DMS53 (cell line): Measurements from ENCODE around the gene ABCD1.
A peak's percentile ranks its signal among the peaks of the same experiment; 100 is the strongest.
"Not testable (repeated sequence)": the region's sequence is repeated elsewhere in the genome, so short reads cannot be mapped to it uniquely, and the experiment has no call there.

Source experiments
- DNase-seq: peaks from one replicate; lab custom pipeline; 2025; lab: John Stamatoyannopoulos, UW

ABCD1 gene

GRCh38 chrX:153709726-153710674, 14.7 kb upstream of the ABCD1 start:
- no peak for DNase-seq

DNA sequence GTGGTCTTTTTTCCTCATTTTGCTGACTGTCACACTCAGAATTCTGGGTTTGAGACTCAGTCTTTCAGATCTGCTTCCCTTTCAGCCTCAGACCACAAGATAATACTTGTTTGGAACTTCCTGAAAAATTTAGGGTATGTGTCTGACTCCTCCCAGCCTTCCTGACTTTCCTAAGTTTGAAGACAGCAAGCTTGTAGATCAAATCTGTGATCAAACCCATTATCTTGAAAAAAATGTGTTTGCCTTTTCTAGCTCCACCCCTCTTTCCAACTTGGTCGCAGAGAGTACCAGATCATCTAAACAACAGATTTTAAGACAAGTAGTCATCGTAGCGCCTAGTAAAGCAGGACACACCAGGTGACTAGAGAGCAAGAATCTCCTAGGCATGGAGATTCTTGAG, 10.4 kb upstream of the ABCD1 start:
- no peak for DNase-seq

DNA sequence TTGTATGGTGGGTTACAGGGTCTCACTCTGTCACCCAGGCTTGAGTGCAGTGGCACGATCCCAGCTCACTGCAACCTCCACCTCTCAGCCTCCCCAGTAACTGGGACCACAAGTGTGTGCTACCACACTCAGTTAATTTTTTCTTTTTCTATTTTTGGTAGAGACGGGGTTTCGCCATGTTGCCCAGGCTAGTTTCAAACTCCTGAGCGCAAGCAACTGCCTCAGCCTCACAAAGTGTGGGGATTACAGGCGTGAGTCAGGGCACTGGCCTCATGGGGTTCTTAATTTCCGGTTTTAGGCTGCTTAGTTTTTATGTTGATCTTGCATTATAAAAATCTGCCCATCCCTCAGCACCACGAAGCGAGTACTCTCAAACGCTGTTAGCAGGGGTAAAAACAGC, 7.2 kb upstream of the ABCD1 start:
- no peak for DNase-seq

DNA sequence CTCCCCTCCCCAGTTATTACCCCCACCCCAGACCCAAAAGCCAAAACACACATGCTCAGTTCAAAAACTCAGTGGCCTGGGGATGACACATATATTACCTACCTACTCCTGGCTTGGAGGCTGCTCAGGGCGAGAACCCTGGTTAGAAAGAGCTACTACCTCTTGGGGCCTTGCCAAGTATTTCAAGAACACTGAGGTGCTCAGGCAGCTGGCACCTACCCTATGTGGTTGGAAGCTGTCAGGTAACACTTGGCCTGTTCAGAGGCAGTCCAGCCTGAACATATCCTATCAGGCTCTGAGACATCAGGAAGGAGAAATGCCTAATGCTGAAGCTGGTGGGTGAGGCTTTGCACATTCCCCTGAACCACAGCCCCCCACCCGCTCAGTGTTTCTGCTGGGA, 5.4 kb upstream of the ABCD1 start:
- no peak for DNase-seq

GRCh38 chrX:153719701-153720100, 5.0 kb upstream of the ABCD1 start:
- DNase-seq = no peak

DNA sequence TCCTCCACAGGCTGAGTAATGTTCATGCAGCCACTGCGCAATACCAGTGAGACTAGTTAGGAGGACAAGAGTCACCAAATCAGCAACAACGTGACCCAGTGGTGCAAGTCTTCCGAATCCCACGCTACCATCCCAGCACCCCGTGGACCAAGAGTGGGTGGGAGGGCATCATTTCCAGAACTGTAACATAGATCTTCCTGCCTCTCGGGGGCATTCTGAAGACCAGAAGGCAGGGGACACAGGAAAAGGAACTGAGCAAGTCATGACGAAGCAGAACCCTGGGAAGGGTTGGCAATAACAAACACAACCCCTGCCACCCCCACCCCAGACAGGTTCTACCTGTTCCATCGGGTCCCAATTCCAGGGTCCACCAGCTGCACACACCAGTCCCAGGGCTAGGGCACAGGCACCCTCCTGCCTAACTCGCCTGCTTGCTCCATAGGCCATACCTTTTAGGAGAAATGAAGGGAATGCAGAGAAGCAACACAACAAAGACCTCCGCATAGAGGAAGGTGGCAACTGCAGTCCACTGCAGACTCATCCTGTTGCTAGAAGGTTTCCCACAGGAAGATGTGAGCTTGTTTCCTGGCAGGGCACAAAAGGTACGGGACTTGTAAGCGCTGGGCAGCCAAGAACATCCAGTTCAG, 1.8 kb upstream of the ABCD1 start:
- DNase-seq = peak; percentile 52

DNA sequence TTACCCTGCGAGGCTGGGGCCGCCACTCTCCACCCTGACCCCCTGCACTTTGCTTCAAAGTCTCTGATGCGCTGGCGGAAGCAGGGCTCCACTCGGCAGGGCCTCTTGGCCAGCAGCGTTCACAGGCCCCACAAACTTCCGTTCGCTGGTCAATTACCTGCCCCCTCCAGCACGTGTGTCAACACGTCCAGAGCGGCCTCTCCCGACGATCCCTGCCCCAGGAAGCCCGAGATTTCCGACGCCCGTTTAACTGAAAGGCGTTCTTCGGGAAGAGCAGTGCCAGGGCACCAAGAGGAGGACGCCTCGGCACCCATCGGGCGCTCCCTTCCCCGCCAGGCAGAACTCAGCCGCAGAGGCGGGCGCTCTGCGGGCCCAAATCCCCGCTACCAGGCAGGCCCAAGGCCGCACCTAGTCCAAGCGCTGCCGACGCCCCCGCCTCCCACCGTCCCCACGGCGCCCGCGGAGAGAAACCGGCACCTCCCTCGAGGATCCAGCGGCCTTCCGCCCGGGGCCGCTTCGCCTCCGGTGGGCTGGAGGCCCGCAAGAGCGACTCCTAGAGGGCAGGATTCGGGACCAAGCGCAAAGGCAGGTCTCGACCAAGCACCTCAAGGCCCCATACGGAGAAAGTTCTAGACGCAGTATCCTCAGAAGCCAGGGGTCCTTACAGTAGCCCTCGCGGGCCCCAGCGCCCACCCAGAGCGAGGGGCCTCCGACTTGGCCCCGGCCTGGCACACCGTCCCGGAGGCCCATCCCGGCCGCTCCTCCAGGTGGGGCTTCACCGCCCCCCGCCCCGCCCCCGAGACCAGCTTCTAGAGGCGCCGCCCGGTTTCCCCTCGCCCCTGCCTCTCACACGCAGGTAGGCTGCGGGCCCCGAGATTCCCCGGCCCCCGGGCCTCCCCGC, 1.1 kb upstream of the ABCD1 start:
- peak; percentile 83 for DNase-seq

DNA sequence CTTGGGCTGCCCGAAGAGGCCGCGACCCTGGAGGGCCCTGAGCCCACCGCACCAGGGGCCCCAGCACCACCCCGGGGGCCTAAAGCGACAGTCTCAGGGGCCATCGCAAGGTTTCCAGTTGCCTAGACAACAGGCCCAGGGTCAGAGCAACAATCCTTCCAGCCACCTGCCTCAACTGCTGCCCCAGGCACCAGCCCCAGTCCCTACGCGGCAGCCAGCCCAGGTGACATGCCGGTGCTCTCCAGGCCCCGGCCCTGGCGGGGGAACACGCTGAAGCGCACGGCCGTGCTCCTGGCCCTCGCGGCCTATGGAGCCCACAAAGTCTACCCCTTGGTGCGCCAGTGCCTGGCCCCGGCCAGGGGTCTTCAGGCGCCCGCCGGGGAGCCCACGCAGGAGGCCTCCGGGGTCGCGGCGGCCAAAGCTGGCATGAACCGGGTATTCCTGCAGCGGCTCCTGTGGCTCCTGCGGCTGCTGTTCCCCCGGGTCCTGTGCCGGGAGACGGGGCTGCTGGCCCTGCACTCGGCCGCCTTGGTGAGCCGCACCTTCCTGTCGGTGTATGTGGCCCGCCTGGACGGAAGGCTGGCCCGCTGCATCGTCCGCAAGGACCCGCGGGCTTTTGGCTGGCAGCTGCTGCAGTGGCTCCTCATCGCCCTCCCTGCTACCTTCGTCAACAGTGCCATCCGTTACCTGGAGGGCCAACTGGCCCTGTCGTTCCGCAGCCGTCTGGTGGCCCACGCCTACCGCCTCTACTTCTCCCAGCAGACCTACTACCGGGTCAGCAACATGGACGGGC, 579 bp downstream of the ABCD1 start:
- peak; percentile 80 for DNase-seq

- DNase-seq = no peak
Observed at GRCh38 chrX:153725832-153726285, 1.2 kb downstream of the ABCD1 start.

GRCh38 chrX:153726286-153727122, 1.8 kb downstream of the ABCD1 start:
- peak; percentile 73 for DNase-seq

- peak; percentile 40 for DNase-seq
Observed at GRCh38 chrX:153727123-153727931, 2.7 kb downstream of the ABCD1 start.

GRCh38 chrX:153728095-153728494, 3.4 kb downstream of the ABCD1 start:
- DNase-seq = no peak

GRCh38 chrX:153728951-153729631, 4.4 kb downstream of the ABCD1 start:
- no peak for DNase-seq

DNA sequence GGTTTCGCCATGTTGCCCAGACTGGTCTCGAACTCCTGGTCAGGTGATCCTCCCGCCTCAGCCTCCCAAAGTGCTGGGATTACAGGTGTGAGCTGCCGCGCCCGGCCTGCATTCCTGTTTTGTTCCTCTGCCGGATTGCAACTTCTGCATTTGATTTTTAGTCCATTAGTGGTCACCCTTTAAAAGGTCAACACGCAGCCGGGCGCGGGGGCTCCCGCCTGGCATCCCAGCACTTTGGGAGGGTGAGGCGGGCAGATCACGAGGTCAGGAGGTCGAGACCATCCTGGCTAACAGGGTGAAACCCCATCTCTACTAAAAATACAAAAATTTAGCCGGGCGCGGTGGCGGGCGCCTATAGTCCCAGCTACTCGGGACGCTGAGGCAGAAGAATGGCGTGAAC, 5.5 kb downstream of the ABCD1 start:
- not testable (repeated sequence) for DNase-seq

DNA sequence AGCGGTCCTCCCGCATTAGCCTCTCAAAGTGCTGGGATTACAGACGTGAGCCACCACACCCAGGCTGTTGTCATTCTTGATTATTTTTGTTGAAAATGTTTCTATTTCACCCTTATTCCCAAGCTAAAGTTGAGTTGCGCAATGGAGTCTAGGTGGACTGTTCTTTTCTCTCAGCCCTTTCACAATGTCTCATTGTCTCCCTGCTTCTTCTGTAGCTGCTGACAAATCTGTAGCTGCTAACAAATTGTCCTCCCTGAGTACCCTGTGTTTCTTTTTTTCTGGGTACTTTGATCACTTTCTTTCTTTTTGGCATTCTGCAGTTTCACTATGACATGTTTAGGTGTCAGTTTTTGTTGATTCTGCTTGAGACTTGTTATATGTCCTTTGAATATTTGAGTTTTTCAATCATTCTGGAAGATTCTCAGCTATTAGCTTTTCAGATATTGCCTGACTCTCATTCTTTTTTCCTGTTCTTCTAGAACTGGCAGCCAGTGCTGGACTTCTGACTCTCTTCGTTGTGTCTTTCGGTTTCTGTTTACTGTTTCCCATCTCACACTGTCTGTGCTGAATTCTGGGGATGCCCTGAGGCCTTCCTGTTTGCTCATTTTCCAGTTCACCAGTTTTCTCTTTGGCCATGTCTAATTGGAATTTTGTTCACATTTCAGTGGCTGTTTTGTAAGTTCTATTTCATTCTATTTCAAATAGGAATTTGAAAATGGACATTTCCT, 6.6 kb downstream of the ABCD1 start:
- no peak for DNase-seq

GRCh38 chrX:153731845-153732215, 7.2 kb downstream of the ABCD1 start:
- DNase-seq = no peak

DNA sequence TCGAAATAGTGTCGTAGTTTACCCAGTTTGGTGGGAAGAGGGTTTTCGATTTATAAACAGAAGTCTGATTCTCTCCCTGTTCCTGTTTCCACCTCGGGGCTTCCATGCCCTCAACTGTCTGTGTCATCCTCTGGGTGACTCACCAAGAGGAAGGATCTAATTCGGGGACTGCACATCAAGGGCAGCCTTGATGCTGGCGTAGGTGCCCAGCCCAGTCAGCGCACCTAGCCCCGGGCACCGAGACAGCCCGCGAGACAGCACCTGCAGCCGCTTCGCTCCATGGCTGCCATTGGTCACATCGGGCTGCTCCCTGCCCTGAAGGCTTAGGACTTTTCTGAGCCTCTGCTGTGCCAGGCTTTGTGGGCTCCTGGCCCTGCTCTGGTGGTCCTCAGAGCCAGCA, 7.7 kb downstream of the ABCD1 start:
- DNase-seq = no peak

- no peak for DNase-seq
Observed at GRCh38 chrX:153733651-153734240, 9.1 kb downstream of the ABCD1 start.
